Activated effector memory CD4-positive, alpha-beta T cell treated with anti-CD3 and anti-CD28 coated beads, Interleukin-2, amount 50 U/mL, for 16 hours (primary cell): ENCODE data around the gene DZIP3.

Source experiments
- DNase-seq: peaks from one replicate; pipeline ENCODE4 v3.0.0-alpha.2; 2020

Gene DZIP3

GRCh38 chr3:108713009-108713516 lies 123.5 kb downstream of the DZIP3 start:
- no peak for DNase-seq

- no peak for DNase-seq
These were observed 124.3 kb downstream of the DZIP3 start for GRCh38 chr3:108713816-108714215.

DNA sequence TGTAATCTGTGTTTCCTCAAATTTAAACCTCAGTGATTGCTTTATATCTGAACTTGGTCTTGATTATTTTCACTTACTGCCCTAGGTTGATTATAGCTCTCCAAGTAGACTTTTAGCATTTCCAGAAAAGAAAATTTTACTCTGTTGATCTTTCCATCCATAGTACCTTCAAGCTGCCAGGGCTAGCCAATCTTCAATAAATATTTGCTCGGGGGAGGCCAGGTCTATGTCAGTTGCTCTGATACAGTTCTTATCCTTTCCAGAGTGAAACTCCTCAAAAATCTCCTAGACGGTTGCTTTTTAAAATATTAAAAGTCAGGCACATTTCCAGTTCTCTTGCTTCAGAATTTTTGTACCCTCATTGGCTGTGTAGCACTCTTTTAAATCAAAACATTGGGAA lies 128.9 kb downstream of the DZIP3 start:
- no peak for DNase-seq

DNA sequence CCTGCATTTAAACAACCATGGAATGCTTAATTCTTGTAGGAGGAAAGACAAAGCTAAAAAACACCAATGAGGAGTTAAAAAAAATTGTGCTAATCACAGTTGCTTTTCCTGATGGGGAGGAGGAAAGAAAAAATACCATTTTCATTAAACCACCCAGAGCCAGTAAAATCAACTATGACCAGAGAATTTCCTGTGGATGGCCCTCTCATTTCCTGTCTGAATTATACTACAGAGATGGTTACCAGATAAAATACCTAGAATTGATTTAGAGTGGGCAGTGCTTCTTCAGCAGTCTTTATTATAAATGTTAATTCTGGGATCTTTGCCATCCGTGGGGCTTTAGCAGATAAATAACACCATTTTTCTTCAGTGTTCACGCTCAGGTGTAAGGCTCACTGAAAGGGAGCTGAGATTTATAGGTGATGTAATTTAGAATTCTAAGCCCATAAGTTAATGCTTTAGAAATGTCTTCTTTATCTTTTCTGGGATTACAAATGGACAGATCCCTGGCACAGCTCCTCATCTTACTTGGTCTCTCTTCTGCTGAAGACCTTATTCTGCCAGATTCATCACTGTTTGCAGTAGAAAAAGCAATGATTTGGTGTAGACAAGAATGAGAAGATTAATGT lies 129.8 kb downstream of the DZIP3 start:
- DNase-seq = no peak

DNA sequence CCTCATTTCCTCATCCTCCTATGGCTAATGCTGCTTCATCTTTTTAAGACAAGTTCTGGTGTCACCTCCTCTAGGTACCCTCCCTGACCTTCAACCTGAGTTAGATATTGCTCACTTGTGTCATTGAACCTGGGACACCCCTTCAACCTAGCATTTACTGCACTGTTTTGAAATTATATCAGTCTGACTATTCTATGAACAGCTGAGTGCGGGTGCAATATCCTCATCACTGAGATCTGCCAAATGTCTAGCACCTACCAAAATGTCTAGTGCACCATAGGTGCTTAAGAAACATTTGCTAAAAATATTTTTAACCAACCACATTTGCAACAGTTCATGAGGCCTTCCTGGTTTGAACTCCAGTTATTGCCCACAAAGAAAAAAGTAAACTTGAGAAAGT lies 133.2 kb downstream of the DZIP3 start:
- no peak for DNase-seq

GRCh38 chr3:108724101-108724500 lies 134.6 kb downstream of the DZIP3 start:
- DNase-seq = no peak

- no peak for DNase-seq
These were observed 138.6 kb downstream of the DZIP3 start for GRCh38 chr3:108728105-108728504.

DNA sequence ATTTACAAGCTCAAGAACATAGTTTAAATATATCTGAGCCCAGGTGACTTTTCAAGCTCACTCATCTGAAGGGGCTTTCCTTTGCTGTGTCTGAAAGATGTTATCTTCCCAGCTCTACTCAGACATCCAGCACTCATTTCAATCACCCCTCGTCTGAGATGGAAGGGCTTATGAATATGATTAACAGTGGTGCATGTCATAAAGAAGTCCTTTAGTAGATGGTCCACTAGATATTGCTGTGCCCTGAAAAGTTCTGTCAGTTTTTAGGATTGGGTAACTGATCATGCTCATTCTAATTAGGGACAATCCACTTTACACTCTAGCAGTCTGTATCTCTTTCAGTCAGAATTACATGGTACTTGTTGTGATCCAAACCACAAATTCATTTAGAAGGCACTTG lies 139.4 kb downstream of the DZIP3 start:
- DNase-seq = no peak

- DNase-seq = no peak
These were observed 147.3 kb downstream of the DZIP3 start for GRCh38 chr3:108736821-108737220.

- no peak for DNase-seq
These were observed 153.4 kb downstream of the DZIP3 start for GRCh38 chr3:108742929-108743328.
